Measurements from ENCODE around the gene CHN1. TPM values are rescaled to one million over a fixed set of nuclear protein-coding genes. Genes with fewer than 3 reads are reported as not detected.
A peak's percentile ranks its signal among the peaks of the same experiment; 100 is the strongest.

Gene CHN1
- total RNA-seq, 4 donors from 2014 or later: 6.4 to 23.8 (median 8.7) TPM

DNA sequence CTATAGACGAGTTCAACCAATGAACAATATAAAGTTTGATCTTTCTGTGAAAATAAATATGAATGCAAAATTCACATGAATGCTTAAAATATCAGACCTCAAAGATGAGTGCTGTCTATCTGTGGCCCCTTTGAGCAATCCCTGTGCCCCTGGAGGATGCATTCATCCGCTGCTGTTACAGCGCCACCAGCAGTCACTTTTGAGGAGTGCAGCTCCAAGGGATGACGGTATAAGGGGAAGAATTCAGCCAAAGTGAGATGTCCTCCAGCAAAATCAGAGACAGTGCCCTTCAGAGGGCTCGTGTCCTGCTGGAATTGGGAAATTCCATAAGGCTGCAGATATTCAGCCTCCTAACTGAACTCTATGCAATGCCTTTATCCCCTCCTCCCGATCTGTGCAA is 229.0 kb downstream of the CHN1 start:
- no peak for ATAC-seq (ENCODE audit: low FRiP score)
- no peak for DNase-seq (ENCODE audit: low spot score)
- no peak for TF ChIP-seq CTCF (IDR thresholded peaks at IDR 0.05)

GRCh38 chr2:174775571-174775980 is 229.6 kb downstream of the CHN1 start:
- no peak for TF ChIP-seq CTCF (IDR thresholded peaks at IDR 0.05)
- DNase-seq (ENCODE audit: low spot score) (no peak), ATAC-seq (ENCODE audit: low FRiP score) (no peak)

DNA sequence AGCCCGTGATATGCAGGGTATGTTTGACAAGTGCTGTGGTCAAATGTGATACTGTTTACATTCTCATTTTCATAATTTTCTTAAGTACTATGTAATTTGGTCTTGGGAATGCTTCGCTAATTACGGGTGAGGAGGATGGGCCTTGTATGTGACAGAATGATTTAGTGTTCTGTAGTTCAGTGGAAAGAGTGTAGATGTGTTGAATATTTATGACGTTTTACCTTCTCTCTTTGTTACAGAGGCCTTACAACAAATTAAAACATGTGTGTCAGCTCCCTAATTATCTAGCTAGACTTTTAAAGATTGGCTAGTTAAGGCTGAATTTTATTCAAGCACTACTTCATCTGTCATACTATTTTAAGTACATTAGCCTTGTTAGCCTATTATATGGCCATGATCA is 230.3 kb downstream of the CHN1 start:
- DNase-seq (ENCODE audit: low spot score) (no peak), ATAC-seq (ENCODE audit: low FRiP score) (no peak)
- TF ChIP-seq CTCF (IDR thresholded peaks at IDR 0.05): no peak

DNA sequence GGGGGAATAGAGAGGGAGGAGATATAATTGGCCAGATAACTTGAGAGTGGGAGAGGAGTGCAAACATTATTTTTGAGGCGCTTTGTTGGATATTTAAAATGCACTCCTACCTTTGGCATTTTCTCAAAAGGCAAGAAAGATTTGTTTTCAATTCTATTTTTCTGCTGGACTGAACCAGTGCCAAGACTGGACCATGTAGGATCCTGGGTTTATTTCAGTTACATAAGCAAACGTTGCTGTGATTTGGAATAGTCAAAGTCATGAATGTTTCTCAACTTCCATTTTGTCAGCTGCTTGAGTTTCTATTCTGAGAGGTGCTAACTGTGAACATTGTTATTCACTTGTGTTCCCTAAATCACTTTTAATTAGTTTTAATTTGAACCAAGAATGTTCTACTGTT is 232.0 kb downstream of the CHN1 start:
- DNase-seq (ENCODE audit: low spot score): no peak
- no peak for TF ChIP-seq CTCF (IDR thresholded peaks at IDR 0.05)
- ATAC-seq (ENCODE audit: low FRiP score): no peak

DNA sequence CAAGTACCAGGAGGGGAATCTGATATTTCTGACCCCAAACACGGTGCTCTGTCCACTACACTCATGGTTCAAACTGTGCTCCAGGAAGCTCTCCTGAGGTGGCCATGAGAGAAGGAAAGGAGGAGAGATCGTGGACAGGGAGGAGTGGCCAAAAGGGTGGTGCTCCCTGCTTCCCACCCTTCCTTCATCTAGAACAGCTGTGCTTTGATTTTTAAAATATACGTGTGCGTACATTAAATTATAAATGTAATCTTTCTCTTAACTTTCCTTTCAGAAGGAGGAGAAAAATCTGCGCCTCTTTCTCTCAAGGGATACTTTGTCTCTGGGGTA is 232.7 kb downstream of the CHN1 start:
- DNase-seq (ENCODE audit: low spot score): no peak
- no peak for ATAC-seq (ENCODE audit: low FRiP score)
- no peak for TF ChIP-seq CTCF (IDR thresholded peaks at IDR 0.05)

GRCh38 chr2:174771631-174772471 is 233.3 kb downstream of the CHN1 start:
- peak; percentile 54 for DNase-seq (ENCODE audit: low spot score)
- ATAC-seq (ENCODE audit: low FRiP score): peak; percentile 91
- TF ChIP-seq CTCF (IDR thresholded peaks at IDR 0.05): peak in 2 of 3 donors; percentile 22 to 37

- ATAC-seq (ENCODE audit: low FRiP score) (peak; percentile 6), DNase-seq (ENCODE audit: low spot score) (no peak)
- no peak for TF ChIP-seq CTCF (IDR thresholded peaks at IDR 0.05)
Measured at GRCh38 chr2:174771136-174771535, 234.0 kb downstream of the CHN1 start.
